Coronary artery (tissue), 2 donors: ENCODE results near the gene PLS3.

Experiments
- DNase-seq: peaks from one replicate; pipeline ENCODE4 v3.0.0-alpha.2; 2017; ENCODE audit warnings: low spot score
- H3K27ac ChIP-seq, 2 donors: fragments of 200-600 bp; sonication (generic); one replicate each; pipeline ENCODE4 v1.5.1; 2016 to 2019
- H3K4me3 ChIP-seq: fragments of 200-600 bp; sonication (generic); 2 replicates; pipeline ENCODE4 v1.5.1; 2016; ENCODE audit warnings: mild to moderate bottlenecking, moderate library complexity
- CTCF ChIP-seq: fragments of 200-600 bp; sonication (generic); IDR thresholded peaks from one replicate; pipeline ENCODE4 v1.5.1; 2019; ENCODE audit warnings: antibody characterized with exemption

PLS3 gene

DNA sequence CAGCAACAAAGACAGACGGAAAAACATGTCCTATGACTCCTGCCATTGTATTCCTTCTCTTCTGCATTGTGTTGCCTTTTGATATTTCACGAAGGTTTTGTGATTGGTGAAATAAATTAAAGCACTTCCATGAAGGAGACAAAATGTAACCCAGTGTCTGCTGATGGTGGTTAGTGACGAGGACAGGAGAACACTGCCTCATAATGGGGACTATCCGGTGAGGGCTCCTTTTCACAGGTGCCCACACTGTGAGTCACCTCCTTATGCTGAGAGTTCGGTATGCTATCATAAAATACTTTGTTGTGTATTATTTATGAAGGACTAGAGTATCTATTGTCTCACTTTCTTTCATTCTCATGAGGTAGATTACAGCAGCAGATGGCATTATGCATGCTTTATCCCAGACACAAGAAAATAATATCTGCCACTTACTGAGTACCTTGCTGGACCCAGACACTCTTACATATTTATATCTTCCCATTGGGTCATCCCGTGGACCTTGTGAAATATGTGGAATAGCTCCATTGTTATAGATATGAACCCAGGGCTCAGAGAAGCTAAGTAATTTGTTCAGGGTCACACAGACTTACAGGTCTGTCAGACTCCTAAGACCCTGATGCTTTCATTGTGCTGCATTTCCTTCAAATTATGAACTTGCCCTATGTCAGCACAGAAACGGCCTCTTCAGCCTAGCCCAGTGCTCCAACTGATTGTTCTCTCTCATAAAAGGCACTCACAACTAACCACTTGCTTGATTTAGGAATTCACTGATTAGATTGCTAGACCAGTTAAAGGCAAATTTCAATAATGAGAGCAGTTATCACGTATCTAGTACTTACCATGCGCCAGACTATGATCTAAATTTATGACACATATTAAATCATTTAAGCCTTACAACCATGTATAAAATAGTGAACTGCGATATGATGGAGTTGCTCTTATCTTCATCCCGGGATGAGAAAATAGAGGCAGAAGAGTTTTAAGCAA is 31.2 kb downstream of the PLS3 start:
- no peak for TF ChIP-seq CTCF
- Histone ChIP-seq H3K4me3 (peak overlapping the region; percentile 56), H3K27ac (peak overlapping the region; percentile 65 to 83)
- no peak for DNase-seq

- peak overlapping the region; percentile 56 for H3K4me3 ChIP-seq
- no peak for TF ChIP-seq CTCF
- no peak for DNase-seq
- peak overlapping the region; percentile 65 to 83 for H3K27ac ChIP-seq
These were observed 32.2 kb downstream of the PLS3 start for GRCh38 chrX:115592997-115593734.

GRCh38 chrX:115595049-115595448 is 34.1 kb downstream of the PLS3 start:
- TF ChIP-seq CTCF, result no peak
- peak overlapping the region; percentile 25 for H3K4me3 ChIP-seq
- H3K27ac ChIP-seq, result peak overlapping the region; percentile 65 to 81
- no peak for DNase-seq

DNA sequence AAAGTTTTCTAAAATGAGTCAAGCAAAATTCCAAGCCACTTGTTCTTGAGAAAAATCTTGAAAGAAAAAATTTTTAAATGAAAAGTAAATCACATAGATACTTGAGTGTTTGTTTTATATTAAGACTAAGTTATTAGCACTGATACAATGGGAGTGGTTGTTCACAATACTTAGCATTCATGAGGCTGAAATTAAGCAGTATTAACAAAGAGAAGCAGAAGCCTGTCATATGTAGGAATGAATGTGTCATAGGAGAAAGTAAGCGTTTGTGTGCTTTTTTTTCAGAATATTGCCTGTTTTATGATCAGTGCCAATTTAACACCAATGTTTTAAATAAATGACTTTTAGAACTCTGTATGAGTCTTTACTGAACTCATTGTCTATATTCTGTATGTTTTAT is 37.6 kb downstream of the PLS3 start:
- Histone ChIP-seq H3K27ac (peak overlapping the region; percentile 47 to 49), H3K4me3 (no peak overlapping the region)
- no peak for TF ChIP-seq CTCF
- DNase-seq, result no peak

- no peak overlapping the region for H3K4me3 ChIP-seq
- no peak for DNase-seq
- no peak for TF ChIP-seq CTCF
- H3K27ac ChIP-seq, result peak overlapping the region; percentile 39 to 59
These were observed 41.3 kb downstream of the PLS3 start for GRCh38 chrX:115602308-115602707.

GRCh38 chrX:115602729-115603389 is 41.9 kb downstream of the PLS3 start:
- no peak for TF ChIP-seq CTCF
- no peak for DNase-seq
- peak overlapping the region; percentile 39 to 62 for H3K27ac ChIP-seq
- no peak overlapping the region for H3K4me3 ChIP-seq
